Osteocyte (in vitro differentiated cells): ENCODE results near the gene EDAR. TPM values are rescaled to one million over a fixed set of nuclear protein-coding genes. Genes with fewer than 3 reads are reported as not detected.

Source experiments
- DNase-seq: peaks from one replicate; pipeline ENCODE4 v3.0.0; 2021; ENCODE audit warnings: mixed read lengths; ENCODE audit not compliant: unreplicated experiment; ENCODE audit errors: extremely low spot score
- H3K27ac Mint-ChIP-seq: one replicate; pipeline ENCODE4 v1.8.0; 2021; ENCODE audit warnings: mild to moderate bottlenecking, mixed read lengths; ENCODE audit not compliant: unreplicated experiment
- H3K27me3 Mint-ChIP-seq: one replicate; pipeline ENCODE4 v1.8.0; 2021; ENCODE audit warnings: mixed read lengths; ENCODE audit not compliant: unreplicated experiment
- H3K36me3 Mint-ChIP-seq: one replicate; pipeline ENCODE4 v1.8.0; 2021; ENCODE audit warnings: mixed read lengths; ENCODE audit not compliant: unreplicated experiment
- H3K4me1 Mint-ChIP-seq: one replicate; pipeline ENCODE4 v1.8.0; 2021; ENCODE audit warnings: mixed read lengths; ENCODE audit not compliant: unreplicated experiment
- H3K4me3 Mint-ChIP-seq: one replicate; pipeline ENCODE4 v1.8.0; 2021; ENCODE audit warnings: mild to moderate bottlenecking, moderate library complexity, mixed read lengths; ENCODE audit not compliant: unreplicated experiment
- H3K9me3 Mint-ChIP-seq: one replicate; pipeline ENCODE4 v1.8.0; 2021; ENCODE audit warnings: mixed read lengths; ENCODE audit not compliant: unreplicated experiment
- CTCF ChIP-seq: fragments of 200-600 bp; sonication (generic); IDR thresholded peaks from 2 replicates; pipeline ENCODE4 v1.5.0; 2021; ENCODE audit warnings: antibody characterized with exemption, mild to moderate bottlenecking, moderate library complexity
- total RNA-seq: library from RNA; stranded (reverse); gene quantifications from 2 replicates; pipeline ENCODE4 v1.2.1, GENCODE V29; 2021

The EDAR gene
- total RNA-seq, 1 donor from 2014 or later = not detected

- H3K9me3 Mint-ChIP-seq = no peaks in the 10 kb centered on the region
- H3K4me1 Mint-ChIP-seq = peaks cover 7% of the 10 kb centered on the region
- no peaks in the 10 kb centered on the region for H3K36me3 Mint-ChIP-seq
- H3K4me3 Mint-ChIP-seq = no peak overlapping the region
- H3K27me3 Mint-ChIP-seq = peaks cover 75% of the 10 kb centered on the region
- TF ChIP-seq CTCF = no peak
- no peak for DNase-seq
- H3K27ac Mint-ChIP-seq = no peak overlapping the region
These were observed 27.4 kb upstream of the EDAR start for GRCh38 chr2:109016376-109016775.

- Mint-ChIP-seq H3K4me1 (no peaks in the 10 kb centered on the region), H3K27ac (no peak overlapping the region), H3K36me3 (no peaks in the 10 kb centered on the region), H3K9me3 (no peaks in the 10 kb centered on the region), H3K27me3 (peaks cover 78% of the 10 kb centered on the region), H3K4me3 (no peak overlapping the region)
- no peak for TF ChIP-seq CTCF
- no peak for DNase-seq
These were observed 25.5 kb upstream of the EDAR start for GRCh38 chr2:109014476-109014875.

GRCh38 chr2:109013051-109013450 lies 24.0 kb upstream of the EDAR start:
- no peak for TF ChIP-seq CTCF
- H3K9me3 Mint-ChIP-seq = no peaks in the 10 kb centered on the region

GRCh38 chr2:109009920-109010610 lies 21.0 kb upstream of the EDAR start:
- no peaks in the 10 kb centered on the region for H3K9me3 Mint-ChIP-seq
- H3K27me3 Mint-ChIP-seq = peaks cover 65% of the 10 kb centered on the region
- H3K4me3 Mint-ChIP-seq = no peak overlapping the region
- no peaks in the 10 kb centered on the region for H3K4me1 Mint-ChIP-seq
- H3K27ac Mint-ChIP-seq = no peak overlapping the region
- no peaks in the 10 kb centered on the region for H3K36me3 Mint-ChIP-seq
- no peak for TF ChIP-seq CTCF
- DNase-seq = no peak

More at GRCh38 chr2:109013051-109013450, 24.0 kb upstream of the EDAR start:
- no peaks in the 10 kb centered on the region for H3K36me3 Mint-ChIP-seq
- peaks cover 68% of the 10 kb centered on the region for H3K27me3 Mint-ChIP-seq
- no peaks in the 10 kb centered on the region for H3K4me1 Mint-ChIP-seq
- no peak overlapping the region for H3K27ac Mint-ChIP-seq
- no peak for DNase-seq
- H3K4me3 Mint-ChIP-seq = no peak overlapping the region

GRCh38 chr2:109006971-109007370 lies 18.0 kb upstream of the EDAR start:
- TF ChIP-seq CTCF = no peak

More at GRCh38 chr2:109006971-109007370, 18.0 kb upstream of the EDAR start:
- no peak for DNase-seq
- Mint-ChIP-seq H3K9me3 (no peaks in the 10 kb centered on the region), H3K27me3 (peaks cover 63% of the 10 kb centered on the region), H3K36me3 (no peaks in the 10 kb centered on the region), H3K27ac (no peak overlapping the region), H3K4me3 (no peak overlapping the region), H3K4me1 (no peaks in the 10 kb centered on the region)
